Tibial nerve (tissue), 4 donors: ENCODE results near the gene LMNTD1. TPM values are rescaled to one million over a fixed set of nuclear protein-coding genes. Genes with fewer than 3 reads are reported as not detected.

Experiments used
- DNase-seq, 2 donors: peaks; one replicate each; pipeline ENCODE4 v3.0.0-alpha.2; 2019; ENCODE audit warnings: low spot score in 2 of 2
- H3K27ac ChIP-seq, 4 donors: fragments of 200-600 bp; sonication (generic) in 3 of 4; one replicate each; pipeline ENCODE4 v1.5.1; 2017 to 2019; ENCODE audit warnings: mild to moderate bottlenecking in 1 of 4
- H3K27me3 ChIP-seq, 2 donors: fragments of 200-600 bp; sonication (generic) in 1 of 2; one replicate each; pipeline versions ENCODE4 v1.5.1 to v1.6.0; 2017 to 2019
- H3K36me3 ChIP-seq, 3 donors: fragments of 200-600 bp; sonication (generic); one replicate each; pipeline ENCODE4 v1.5.1; 2018 to 2019
- H3K4me1 ChIP-seq, 4 donors: fragments of 200-600 bp; sonication (generic) in 3 of 4; one replicate each; pipeline ENCODE4 v1.5.1; 2017 to 2019
- H3K4me3 ChIP-seq, 4 donors: fragments of 200-600 bp; sonication (generic) in 3 of 4; one replicate each; pipeline ENCODE4 v1.5.1; 2017 to 2019; ENCODE audit warnings: mild to moderate bottlenecking in 1 of 4, moderate library complexity in 1 of 4
- H3K9me3 ChIP-seq, 4 donors: fragments of 200-600 bp; sonication (generic) in 3 of 4; one replicate each; pipeline ENCODE4 v1.5.1; 2017 to 2019
- CTCF ChIP-seq, 5 experiments: fragments of 200-600 bp in 3 of 5; fragments of 450-650 bp in 2 of 5; sonication (generic) in 3 of 5; IDR thresholded peaks; one replicate each; pipeline ENCODE4 v1.5.1; 2016 to 2019; ENCODE audit warnings: antibody characterized with exemption in 5 of 5, mild to moderate bottlenecking in 3 of 5, moderate library complexity in 2 of 5
- EP300 ChIP-seq, 2 donors: sonication (generic); formaldehyde crosslinking; IDR thresholded peaks; one replicate each; pipeline ENCODE4 v1.6.1; 2017; ENCODE audit warnings: antibody characterized with exemption in 2 of 2, mild to moderate bottlenecking in 1 of 2
- POLR2A ChIP-seq, 2 donors: fragments of 450-650 bp; IDR thresholded peaks; one replicate each; pipeline ENCODE4 v1.6.1; 2017; ENCODE audit warnings: antibody characterized with exemption in 2 of 2, mild to moderate bottlenecking in 2 of 2, moderate library complexity in 2 of 2
- WGBS, 2 donors: methylation state at CpG; one replicate each; pipeline ENCODE4 v1.1.5; 2018; 5-methylcytosine and 5-hydroxymethylcytosine counted together
- total RNA-seq, 4 donors: library from RNA; depleted of rRNA; stranded (reverse); fragments of >200 nt; gene quantifications; one replicate each; pipeline ENCODE4 v1.1.0, GENCODE V29; 2016

The LMNTD1 gene
- total RNA-seq, 4 donors from 2014 or later, result not detected

GRCh38 chr12:25482625-25483024 is 70.5 kb downstream of the LMNTD1 start:
- no peaks in the 10 kb centered on the region for H3K4me1 ChIP-seq
- no peak for DNase-seq
- H3K4me3 ChIP-seq, result no peak overlapping the region
- H3K9me3 ChIP-seq, result no peaks in the 10 kb centered on the region
- no peak for TF ChIP-seq CTCF (IDR thresholded peaks at IDR 0.05)
- TF ChIP-seq EP300 (IDR thresholded peaks at IDR 0.05), result no peak
- no peak for TF ChIP-seq POLR2A (IDR thresholded peaks at IDR 0.05)
- WGBS, 2 donors, result 43 to 53% methylated on average over 5 of the region's 5 CpGs
- no peaks in the 10 kb centered on the region for H3K36me3 ChIP-seq
- no peak overlapping the region for H3K27ac ChIP-seq
- no peaks in the 10 kb centered on the region for H3K27me3 ChIP-seq

- H3K27me3 ChIP-seq, result no peaks in the 10 kb centered on the region
- WGBS, 2 donors, result 96% methylated on average over 1 of the region's 1 CpG
- no peak overlapping the region for H3K27ac ChIP-seq
- no peak for DNase-seq
- TF ChIP-seq CTCF (IDR thresholded peaks at IDR 0.05) (no peak), EP300 (IDR thresholded peaks at IDR 0.05) (no peak), POLR2A (IDR thresholded peaks at IDR 0.05) (no peak)
- no peaks in the 10 kb centered on the region for H3K4me1 ChIP-seq
- no peaks in the 10 kb centered on the region for H3K36me3 ChIP-seq
- no peak overlapping the region for H3K4me3 ChIP-seq
- no peaks in the 10 kb centered on the region for H3K9me3 ChIP-seq
Observed at GRCh38 chr12:25480145-25480544, 72.9 kb downstream of the LMNTD1 start.

GRCh38 chr12:25477217-25477616 is 75.9 kb downstream of the LMNTD1 start:
- Histone ChIP-seq H3K4me3 (no peak overlapping the region), H3K36me3 (no peaks in the 10 kb centered on the region), H3K9me3 (no peaks in the 10 kb centered on the region), H3K27me3 (no peaks in the 10 kb centered on the region), H3K27ac (no peak overlapping the region), H3K4me1 (no peaks in the 10 kb centered on the region)
- WGBS, 2 donors, result 86 to 87% methylated on average over 5 of the region's 5 CpGs
- no peak for DNase-seq
- TF ChIP-seq POLR2A (IDR thresholded peaks at IDR 0.05) (no peak), CTCF (IDR thresholded peaks at IDR 0.05) (no peak), EP300 (IDR thresholded peaks at IDR 0.05) (no peak)

- DNase-seq, result no peak
- no peaks in the 10 kb centered on the region for H3K27me3 ChIP-seq
- H3K27ac ChIP-seq, result no peak overlapping the region
- H3K4me1 ChIP-seq, result no peaks in the 10 kb centered on the region
- no peak for TF ChIP-seq POLR2A (IDR thresholded peaks at IDR 0.05)
- no peak for TF ChIP-seq EP300 (IDR thresholded peaks at IDR 0.05)
- no peak for TF ChIP-seq CTCF (IDR thresholded peaks at IDR 0.05)
- H3K9me3 ChIP-seq, result no peaks in the 10 kb centered on the region
- H3K4me3 ChIP-seq, result no peak overlapping the region
- no peaks in the 10 kb centered on the region for H3K36me3 ChIP-seq
Observed at GRCh38 chr12:25472453-25472852, 80.6 kb downstream of the LMNTD1 start.

- WGBS, 2 donors, result 55 to 61% methylated on average over 2 of the region's 2 CpGs
- TF ChIP-seq EP300 (IDR thresholded peaks at IDR 0.05) (no peak), CTCF (IDR thresholded peaks at IDR 0.05) (no peak), POLR2A (IDR thresholded peaks at IDR 0.05) (no peak)
- Histone ChIP-seq H3K4me3 (no peak overlapping the region), H3K36me3 (no peaks in the 10 kb centered on the region), H3K27ac (no peak overlapping the region), H3K4me1 (no peaks in the 10 kb centered on the region), H3K27me3 (no peaks in the 10 kb centered on the region), H3K9me3 (no peaks in the 10 kb centered on the region)
- no peak for DNase-seq
Observed at GRCh38 chr12:25469861-25470260, 83.2 kb downstream of the LMNTD1 start.
